ENCODE data around the gene TSPAN17. TPM values are rescaled to one million over a fixed set of nuclear protein-coding genes. Genes with fewer than 3 reads are reported as not detected.

TSPAN17 gene
- 61.7 and 68.4 TPM in 2 replicates for polyA plus RNA-seq (2012; rRNA removed)
- polyA plus RNA-seq (2012; cell fraction: cytosol; rRNA removed) = 34.9 and 52.3 TPM in 2 replicates
- 80.2 and 104 TPM in 2 replicates for polyA plus RNA-seq (2012; cell fraction: nucleus; rRNA removed)

- WGBS (ENCODE audit: low lambda C conversion rate) = 0% methylated on average over 1 of the region's 63 CpGs
- Histone ChIP-seq H3K36me3 (replicated peaks in 1 of 2; ENCODE audit: control insufficient read depth in 1 of 2, insufficient read depth in 2 of 2, low read length in 1 of 2) (no peaks in the 10 kb centered on the region), H3K4me1 (ENCODE audit: control insufficient read depth in 1 of 2, insufficient read depth in 2 of 2, low read depth in 1 of 2, low read length in 1 of 2) (peaks cover 4 to 42% of the 10 kb centered on the region in 2 experiments; a peak in 2 of 4 replicates), H3K9ac (peak within 1 kb of the TSS; percentile 98), H3K27ac (ENCODE audit: low read depth in 2 of 2, low read length in 1 of 2) (peak within 1 kb of the TSS; percentile 52 to 87; a peak in 3 of 4 replicates), H2AFZ (ENCODE audit: low read depth) (peak within 1 kb of the TSS; percentile 96), H3F3A (replicated peaks; ENCODE audit: insufficient read depth) (no peaks in the 10 kb centered on the region), H3K27me3 (ENCODE audit: insufficient read depth) (no peaks in the 10 kb centered on the region), H3K4me3 (ENCODE audit: low read depth in 2 of 2, low read length in 1 of 2) (peak within 1 kb of the TSS; percentile 89 to 94), H3K4me2 (peak within 1 kb of the TSS; percentile 99), H4K20me1 (ENCODE audit: insufficient read depth) (peaks cover 20% of the 10 kb centered on the region; the same call in 1 of the 2 replicates), H3K9me2 (no peaks in the 10 kb centered on the region), H3K79me2 (ENCODE audit: insufficient read depth) (peaks cover 46% of the 10 kb centered on the region), H3K9me3 (no peaks in the 10 kb centered on the region)
- ChIA-PET CTCF (interaction anchor here (0.8 to 5.8 kb wide), 12 partner anchors 11 to 654 kb away, joined by 3 to 38 read pairs (median 6); partner anchors contain the start of genes CLTB, EIF4E1B, SNCB and ZNF346), POLR2A (interaction anchor here (0.5 to 1.9 kb wide), 10 partner anchors 9 to 919 kb away, joined by 3 to 7 read pairs (median 4); partner anchors contain the start of genes EIF4E1B, LMAN2, RNF44 and SNCB)
- peak; percentile 100 for DNase-seq
- 0 out of 2 replicates have a peak, but pooled peaks have one; percentile 14 for TF ChIP-seq USF2 (IDR thresholded peaks at IDR 0.05; ENCODE audit: borderline replicate concordance, low read depth, low read length)
- TF ChIP-seq NRF1 (IDR thresholded peaks at IDR 0.05; ENCODE audit: low read depth, low read length) = peak; percentile 69
- TF ChIP-seq REST (IDR thresholded peaks at IDR 0.05; ENCODE audit: low read depth, low read length) = peak; percentile 43; the same call in 1 of the 2 replicates
- peak; percentile 70; the same call in 1 of the 2 replicates for TF ChIP-seq SIN3A (IDR thresholded peaks at IDR 0.05; ENCODE audit: borderline replicate concordance, low read depth, low read length)
- TF ChIP-seq TAF1 (IDR thresholded peaks at IDR 0.05; ENCODE audit: borderline replicate concordance, low read depth, low read length) = peak; percentile 90
- TF ChIP-seq RAD21 (IDR thresholded peaks at IDR 0.05; ENCODE audit: low read length) = peak; percentile 69
- no peak for TF ChIP-seq FOXM1 (IDR thresholded peaks at IDR 0.05; ENCODE audit: low read depth)
- TF ChIP-seq MEF2A (IDR thresholded peaks at IDR 0.05; ENCODE audit: borderline replicate concordance, low read depth) = no peak
- TF ChIP-seq JUND (IDR thresholded peaks at IDR 0.05) = no peak
- TF ChIP-seq SMC3 (IDR thresholded peaks at IDR 0.05; ENCODE audit: low read depth, low read length) = peak; percentile 66
- TF ChIP-seq GABPA (IDR thresholded peaks at IDR 0.05; ENCODE audit: low read depth) = no peak
- TF ChIP-seq EP300 (IDR thresholded peaks at IDR 0.05; ENCODE audit: borderline replicate concordance in 1 of 2, low read depth in 1 of 2, low read length in 1 of 2) = no peak; a peak in 1 of 4 replicates
- no peak; the same call in none of the 2 replicates for TF ChIP-seq MXI1 (IDR thresholded peaks at IDR 0.05; ENCODE audit: low read depth, low read length)
- TF ChIP-seq CTCF (IDR thresholded peaks at IDR 0.05) = peak; percentile 46
- TF ChIP-seq POLR2AphosphoS5 (IDR thresholded peaks at IDR 0.05; ENCODE audit: low read depth, low read length) = peak; percentile 95
- peak; percentile 5; the same call in 1 of the 2 replicates for TF ChIP-seq PBX3 (IDR thresholded peaks at IDR 0.05)
- TF ChIP-seq YY1 (IDR thresholded peaks at IDR 0.05; ENCODE audit: low read depth) = peak; percentile 83
- no peak; the same call in 1 of the 2 replicates for TF ChIP-seq NFIC (IDR thresholded peaks at IDR 0.05; ENCODE audit: borderline replicate concordance)
- no peak for TF ChIP-seq RCOR1 (IDR thresholded peaks at IDR 0.05; ENCODE audit: low read length)
- no peak for TF ChIP-seq USF1 (IDR thresholded peaks at IDR 0.05; ENCODE audit: borderline replicate concordance, low read depth)
- TF ChIP-seq MAX (IDR thresholded peaks at IDR 0.05; ENCODE audit: low read depth) = peak; percentile 79
- no peak for TF ChIP-seq GATA2 (CRISPR knock-in tag; IDR thresholded peaks at IDR 0.05)
- TF ChIP-seq RFX5 (IDR thresholded peaks at IDR 0.05; ENCODE audit: low read length) = no peak
- no peak for TF ChIP-seq TCF12 (IDR thresholded peaks at IDR 0.05)
Measured at GRCh38 chr5:176647030-176647842, at the start of gene TSPAN17. Gene TSPAN17, plus strand, starts transcription at chr5:176647484. Its CDS starts 132 bp downstream, at chr5:176647616.
